ENCODE data around the gene PTPRN.

Gene PTPRN

DNA sequence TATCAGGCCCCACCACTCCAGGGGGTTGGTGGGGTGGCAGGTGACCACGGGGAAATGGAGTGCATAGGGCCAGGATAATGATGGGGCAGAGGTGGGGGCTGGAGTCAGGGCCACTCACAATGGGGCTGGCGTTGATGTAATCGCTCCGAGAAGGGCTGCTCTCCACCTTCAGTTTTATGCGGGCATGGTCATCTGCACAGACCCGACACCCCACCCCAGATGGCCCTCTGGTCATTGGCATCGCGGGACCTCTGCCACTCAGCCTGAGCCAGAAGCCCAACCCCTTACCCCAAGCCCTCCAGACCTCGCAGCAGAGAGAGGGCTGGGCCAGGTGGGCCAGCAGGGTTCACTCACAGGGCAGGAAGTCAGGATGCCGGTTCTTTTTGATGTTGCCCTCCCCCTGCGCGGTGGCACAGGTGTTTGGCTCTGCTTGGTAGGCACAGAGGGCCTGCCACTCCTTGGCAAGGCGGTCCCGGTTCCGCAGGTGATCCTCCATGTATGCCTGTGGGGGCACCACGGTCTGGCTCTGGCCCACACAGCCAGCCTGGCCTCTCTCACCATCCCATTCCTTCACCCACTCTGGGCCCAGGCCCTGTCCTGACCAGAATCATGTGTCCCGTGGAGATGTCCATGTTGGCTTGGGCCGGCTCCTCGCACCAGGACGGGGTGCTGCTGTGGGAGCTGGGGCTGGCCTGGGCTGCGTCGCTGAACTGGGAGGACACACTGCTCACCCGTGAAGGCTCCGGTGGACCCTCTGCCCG, 12.4 kb downstream of the PTPRN start:
- no peaks in the 10 kb centered on the region for H3K9me3 ChIP-seq (ENCODE audit: control insufficient read depth in 5 of 5, low read length in 5 of 5)
- no peak overlapping the region for H3K9ac ChIP-seq (ENCODE audit: low read length in 5 of 5)
- peaks cover 0 to 16% (median 13%) of the 10 kb centered on the region in 5 donors for H3K27me3 ChIP-seq (ENCODE audit: control insufficient read depth in 5 of 5, insufficient read depth in 4 of 5, low read length in 5 of 5)
- H3K27ac ChIP-seq (ENCODE audit: low read depth, low read length) = no peak overlapping the region
- peaks cover 0 to 24% (median 16%) of the 10 kb centered on the region in 5 donors for H3K4me1 ChIP-seq (ENCODE audit: control insufficient read depth in 5 of 5, insufficient read depth in 5 of 5, low read length in 5 of 5)
- no peak overlapping the region for H3K4me3 ChIP-seq (ENCODE audit: low read depth in 1 of 5, low read length in 5 of 5)
- no peaks in the 10 kb centered on the region for H3K36me3 ChIP-seq (ENCODE audit: control insufficient read depth in 5 of 5, insufficient read depth in 5 of 5, low read length in 5 of 5)

- H3K4me1 ChIP-seq (ENCODE audit: control insufficient read depth in 5 of 5, insufficient read depth in 5 of 5, low read length in 5 of 5) = peaks cover 0 to 24% (median 16%) of the 10 kb centered on the region in 5 donors
- peaks cover 0 to 15% (median 11%) of the 10 kb centered on the region in 5 donors for H3K27me3 ChIP-seq (ENCODE audit: control insufficient read depth in 5 of 5, insufficient read depth in 4 of 5, low read length in 5 of 5)
- H3K27ac ChIP-seq (ENCODE audit: low read depth, low read length) = no peak overlapping the region
- H3K9me3 ChIP-seq (ENCODE audit: control insufficient read depth in 5 of 5, low read length in 5 of 5) = no peaks in the 10 kb centered on the region
- H3K4me3 ChIP-seq (ENCODE audit: low read depth in 1 of 5, low read length in 5 of 5) = no peak overlapping the region
- H3K36me3 ChIP-seq (ENCODE audit: control insufficient read depth in 5 of 5, insufficient read depth in 5 of 5, low read length in 5 of 5) = no peaks in the 10 kb centered on the region
- H3K9ac ChIP-seq (ENCODE audit: low read length in 5 of 5) = no peak overlapping the region
These were observed 13.1 kb downstream of the PTPRN start for GRCh38 chr2:219296142-219296541.

GRCh38 chr2:219294356-219295351, 14.5 kb downstream of the PTPRN start:
- Histone ChIP-seq H3K9me3 (ENCODE audit: control insufficient read depth in 5 of 5, low read length in 5 of 5) (no peaks in the 10 kb centered on the region), H3K27ac (ENCODE audit: low read depth, low read length) (peak overlapping the region; percentile 60), H3K4me1 (ENCODE audit: control insufficient read depth in 5 of 5, insufficient read depth in 5 of 5, low read length in 5 of 5) (peaks cover 0 to 30% (median 23%) of the 10 kb centered on the region in 5 donors), H3K4me3 (ENCODE audit: low read depth in 1 of 5, low read length in 5 of 5) (peak overlapping the region; percentile 33 to 74 (median 64)), H3K36me3 (ENCODE audit: control insufficient read depth in 5 of 5, insufficient read depth in 5 of 5, low read length in 5 of 5) (no peaks in the 10 kb centered on the region), H3K27me3 (ENCODE audit: control insufficient read depth in 5 of 5, insufficient read depth in 4 of 5, low read length in 5 of 5) (peaks cover 0 to 10% (median 7%) of the 10 kb centered on the region in 5 donors), H3K9ac (ENCODE audit: low read length in 5 of 5) (peak overlapping the region; percentile 56 to 91 (median 76))

GRCh38 chr2:219293736-219294231, 15.4 kb downstream of the PTPRN start:
- peaks cover 0 to 4% (median 0%) of the 10 kb centered on the region in 5 donors for H3K27me3 ChIP-seq (ENCODE audit: control insufficient read depth in 5 of 5, insufficient read depth in 4 of 5, low read length in 5 of 5)
- H3K36me3 ChIP-seq (ENCODE audit: control insufficient read depth in 5 of 5, insufficient read depth in 5 of 5, low read length in 5 of 5) = no peaks in the 10 kb centered on the region
- H3K27ac ChIP-seq (ENCODE audit: low read depth, low read length) = peak overlapping the region; percentile 60
- H3K9me3 ChIP-seq (ENCODE audit: control insufficient read depth in 5 of 5, low read length in 5 of 5) = no peaks in the 10 kb centered on the region
- peak overlapping the region in 4 of 5 donors; percentile 56 to 91 (median 78) for H3K9ac ChIP-seq (ENCODE audit: low read length in 5 of 5)
- peak overlapping the region in 2 of 5 donors; percentile 33 to 74 for H3K4me3 ChIP-seq (ENCODE audit: low read depth in 1 of 5, low read length in 5 of 5)
- H3K4me1 ChIP-seq (ENCODE audit: control insufficient read depth in 5 of 5, insufficient read depth in 5 of 5, low read length in 5 of 5) = peaks cover 0 to 34% (median 26%) of the 10 kb centered on the region in 5 donors

DNA sequence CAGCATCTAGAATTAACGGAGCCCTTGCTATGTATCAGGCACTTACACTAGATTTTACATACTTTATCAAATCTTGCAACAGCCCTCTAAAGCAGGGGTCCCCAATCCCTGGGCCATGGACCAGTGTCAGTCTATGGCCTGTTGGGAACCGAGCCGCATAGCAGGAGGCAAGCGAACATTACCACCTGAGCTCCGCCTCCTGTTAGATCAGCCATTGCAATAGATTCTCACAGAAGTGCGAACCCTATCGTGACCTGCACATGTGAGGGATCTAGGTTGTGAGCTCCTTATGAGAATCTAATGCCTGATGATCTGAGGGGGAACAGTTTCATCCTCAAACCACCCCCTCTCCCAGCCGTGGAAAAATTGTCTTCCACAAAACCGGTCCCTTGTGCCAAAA, 16.6 kb downstream of the PTPRN start:
- Histone ChIP-seq H3K4me3 (ENCODE audit: low read depth in 1 of 5, low read length in 5 of 5) (no peak overlapping the region), H3K9me3 (ENCODE audit: control insufficient read depth in 5 of 5, low read length in 5 of 5) (no peaks in the 10 kb centered on the region)

GRCh38 chr2:219291910-219292490, 17.2 kb downstream of the PTPRN start:
- H3K36me3 ChIP-seq (ENCODE audit: control insufficient read depth in 5 of 5, insufficient read depth in 5 of 5, low read length in 5 of 5) = peaks cover 0 to under 1% (median 0%) of the 10 kb centered on the region in 5 donors
- no peaks in the 10 kb centered on the region for H3K27me3 ChIP-seq (ENCODE audit: control insufficient read depth in 5 of 5, insufficient read depth in 4 of 5, low read length in 5 of 5)
- peaks cover 0 to 31% (median 25%) of the 10 kb centered on the region in 5 donors for H3K4me1 ChIP-seq (ENCODE audit: control insufficient read depth in 5 of 5, insufficient read depth in 5 of 5, low read length in 5 of 5)
- H3K9ac ChIP-seq (ENCODE audit: low read length in 5 of 5) = no peak overlapping the region
- no peaks in the 10 kb centered on the region for H3K9me3 ChIP-seq (ENCODE audit: control insufficient read depth in 5 of 5, low read length in 5 of 5)
- no peak overlapping the region for H3K27ac ChIP-seq (ENCODE audit: low read depth, low read length)
- no peak overlapping the region for H3K4me3 ChIP-seq (ENCODE audit: low read depth in 1 of 5, low read length in 5 of 5)

More for the DNA sequence above, 16.6 kb downstream of the PTPRN start:
- H3K27me3 ChIP-seq (ENCODE audit: control insufficient read depth in 5 of 5, insufficient read depth in 4 of 5, low read length in 5 of 5) = peaks cover 0 to 2% (median 0%) of the 10 kb centered on the region in 5 donors
- H3K27ac ChIP-seq (ENCODE audit: low read depth, low read length) = no peak overlapping the region
- no peaks in the 10 kb centered on the region for H3K36me3 ChIP-seq (ENCODE audit: control insufficient read depth in 5 of 5, insufficient read depth in 5 of 5, low read length in 5 of 5)
- no peak overlapping the region for H3K9ac ChIP-seq (ENCODE audit: low read length in 5 of 5)
- peaks cover 0 to 31% (median 25%) of the 10 kb centered on the region in 5 donors for H3K4me1 ChIP-seq (ENCODE audit: control insufficient read depth in 5 of 5, insufficient read depth in 5 of 5, low read length in 5 of 5)

DNA sequence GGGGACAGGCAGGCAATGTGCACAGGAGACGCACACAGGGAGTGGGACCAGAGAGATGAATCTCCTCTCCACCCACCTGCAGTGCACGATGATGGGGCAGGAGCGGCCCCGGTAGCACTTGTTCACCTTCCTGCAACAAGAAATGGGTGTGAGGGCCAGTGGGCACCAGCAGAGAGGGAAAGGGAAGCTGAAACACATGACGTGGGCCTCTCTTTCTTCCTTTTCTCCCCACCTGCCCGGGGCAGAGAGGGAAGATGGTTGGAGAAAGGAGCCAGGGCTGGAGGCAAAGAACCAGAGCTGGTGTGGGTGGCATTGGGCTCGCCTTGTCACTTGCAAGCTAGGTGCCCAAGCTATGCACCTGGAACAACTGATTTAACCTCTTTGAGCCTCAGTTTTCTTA, 17.8 kb downstream of the PTPRN start:
- Histone ChIP-seq H3K27me3 (ENCODE audit: control insufficient read depth in 5 of 5, insufficient read depth in 4 of 5, low read length in 5 of 5) (no peaks in the 10 kb centered on the region), H3K9me3 (ENCODE audit: control insufficient read depth in 5 of 5, low read length in 5 of 5) (no peaks in the 10 kb centered on the region), H3K4me3 (ENCODE audit: low read depth in 1 of 5, low read length in 5 of 5) (no peak overlapping the region), H3K27ac (ENCODE audit: low read depth, low read length) (no peak overlapping the region), H3K4me1 (ENCODE audit: control insufficient read depth in 5 of 5, insufficient read depth in 5 of 5, low read length in 5 of 5) (peaks cover 0 to 34% (median 30%) of the 10 kb centered on the region in 5 donors), H3K9ac (ENCODE audit: low read length in 5 of 5) (no peak overlapping the region), H3K36me3 (ENCODE audit: control insufficient read depth in 5 of 5, insufficient read depth in 5 of 5, low read length in 5 of 5) (peaks cover 0 to 6% (median 4%) of the 10 kb centered on the region in 5 donors)

- Histone ChIP-seq H3K9me3 (ENCODE audit: control insufficient read depth in 5 of 5, low read length in 5 of 5) (no peaks in the 10 kb centered on the region), H3K4me3 (ENCODE audit: low read depth in 1 of 5, low read length in 5 of 5) (no peak overlapping the region), H3K9ac (ENCODE audit: low read length in 5 of 5) (peak overlapping the region in 1 of 5 donors; percentile 26), H3K27ac (ENCODE audit: low read depth, low read length) (peak overlapping the region; percentile 65), H3K27me3 (ENCODE audit: control insufficient read depth in 5 of 5, insufficient read depth in 4 of 5, low read length in 5 of 5) (no peaks in the 10 kb centered on the region), H3K4me1 (ENCODE audit: control insufficient read depth in 5 of 5, insufficient read depth in 5 of 5, low read length in 5 of 5) (peaks cover 0 to 39% (median 36%) of the 10 kb centered on the region in 5 donors), H3K36me3 (ENCODE audit: control insufficient read depth in 5 of 5, insufficient read depth in 5 of 5, low read length in 5 of 5) (peaks cover 0 to 12% (median 6%) of the 10 kb centered on the region in 5 donors)
These were observed 18.6 kb downstream of the PTPRN start for GRCh38 chr2:219290381-219291171.

All from subcutaneous abdominal adipose tissue (tissue), 5 donors.